IMR-90 (cell line): ENCODE data around the gene RFX1. TPM values are rescaled to one million over a fixed set of nuclear protein-coding genes. Genes with fewer than 3 reads are reported as not detected.

Source experiments
- ATAC-seq: fragments of 200-7000 bp; cut with Tn5 transposase; 2 replicates; pipeline ENCODE4 v1.9.1; 2020; ENCODE audit warnings: low read depth, mild to moderate bottlenecking, moderate library complexity
- BruUV-seq: library from RNA; stranded (reverse); fragments of 400-500 nt; replicated peaks from 2 replicates; lab custom pipeline; 2021; lab: Mats Ljungman, UMichigan
- CTCF ChIA-PET: fragments of 300-600 bp; formaldehyde crosslinking; extraction: SDS; loops from one replicate; lab custom pipeline; 2021; ENCODE audit warnings: antibody characterized with exemption; lab: Yijun Ruan, JAX
- POLR2A ChIA-PET: fragments of 300-600 bp; sonication (Branson Sonifier 250); formaldehyde crosslinking; loops from one replicate; lab custom pipeline; 2022; ENCODE audit warnings: antibody characterized with exemption; ENCODE audit not compliant: unreplicated experiment; lab: Charles Lee
- DNase-seq: peaks from one replicate; pipeline ENCODE4 v3.0.0; 2013
- H2AFZ ChIP-seq: replicated peaks from 2 replicates; pipeline ENCODE3; 2013; ENCODE audit warnings: low read length, mild to moderate bottlenecking; ENCODE audit not compliant: poor library complexity
- H2AK5ac ChIP-seq: 2 replicates; pipeline ENCODE4 v1.6.1; 2013; ENCODE audit warnings: low read depth, low read length, inconsistent platforms
- H2AK9ac ChIP-seq: replicated peaks from 2 replicates; pipeline ENCODE3; 2013; ENCODE audit warnings: mild to moderate bottlenecking, low read depth, low read length, moderate library complexity; ENCODE audit not compliant: poor library complexity
- H2BK120ac ChIP-seq: 2 replicates; pipeline ENCODE4 v1.6.1; 2013; ENCODE audit warnings: low read depth, low read length, inconsistent platforms
- H2BK15ac ChIP-seq: 3 replicates; pipeline ENCODE4 v1.6.1; 2013; ENCODE audit warnings: low read depth, low read length, inconsistent platforms
- H2BK20ac ChIP-seq: 2 replicates; pipeline ENCODE4 v1.6.1; 2013; ENCODE audit warnings: low read depth, mild to moderate bottlenecking, inconsistent platforms, low read length, moderate library complexity
- H2BK5ac ChIP-seq: 2 replicates; pipeline ENCODE4 v1.6.1; 2013; ENCODE audit warnings: mild to moderate bottlenecking, low read depth, low read length, inconsistent platforms; ENCODE audit not compliant: poor library complexity, severe bottlenecking
- H3K14ac ChIP-seq: replicated peaks from 2 replicates; pipeline ENCODE4 v1.6.1; 2013; ENCODE audit warnings: low read depth, low read length, inconsistent platforms
- H3K18ac ChIP-seq: 2 replicates; pipeline ENCODE4 v1.6.1; 2013; ENCODE audit warnings: low read depth, low read length, control low read depth
- H3K23ac ChIP-seq: 2 replicates; pipeline ENCODE4 v1.6.1; 2013; ENCODE audit warnings: low read depth, low read length, inconsistent platforms
- H3K27ac ChIP-seq: 2 replicates; pipeline ENCODE4 v1.5.1; 2013; ENCODE audit warnings: mild to moderate bottlenecking, control low read depth, low read length; ENCODE audit not compliant: insufficient read depth
- H3K27me3 ChIP-seq: 2 replicates; pipeline ENCODE4 v1.6.1; 2013; ENCODE audit warnings: low read length; ENCODE audit not compliant: control insufficient read depth, insufficient read depth
- H3K36me3 ChIP-seq: 2 replicates; pipeline ENCODE4 v1.6.1; 2013; ENCODE audit warnings: low read length, mixed read lengths; ENCODE audit not compliant: control insufficient read depth, insufficient read depth
- H3K4ac ChIP-seq: 2 replicates; pipeline ENCODE4 v1.6.1; 2013; ENCODE audit warnings: low read depth, low read length, inconsistent platforms
- H3K4me1 ChIP-seq: 2 replicates; pipeline ENCODE4 v1.6.1; 2013; ENCODE audit warnings: low read length, mixed read lengths; ENCODE audit not compliant: control insufficient read depth, insufficient read depth
- H3K4me2 ChIP-seq: 2 replicates; pipeline ENCODE4 v1.6.1; 2013; ENCODE audit warnings: low read depth, mild to moderate bottlenecking, control low read depth, low read length, moderate library complexity
- H3K4me3 ChIP-seq: 2 replicates; pipeline ENCODE4 v1.5.1; 2013; ENCODE audit warnings: low read depth, mild to moderate bottlenecking, control low read depth, low read length, moderate library complexity; ENCODE audit not compliant: insufficient read depth
- H3K56ac ChIP-seq: 2 replicates; pipeline ENCODE4 v1.6.1; 2013; ENCODE audit warnings: low read length, inconsistent platforms; ENCODE audit not compliant: insufficient read depth; ENCODE audit errors: extremely low read depth
- H3K79me1 ChIP-seq, 2 experiments: 2 replicates each; pipeline ENCODE4 v1.6.1; 2013; ENCODE audit warnings: low read length in 2 of 2, inconsistent platforms in 1 of 2, low read depth in 1 of 2
- H3K9ac ChIP-seq: 2 replicates; pipeline ENCODE4 v1.6.1; 2013; ENCODE audit warnings: low read depth, low read length, control low read depth
- H3K9me1 ChIP-seq: 2 replicates; pipeline ENCODE4 v1.6.1; 2013; ENCODE audit warnings: low read length, inconsistent platforms; ENCODE audit not compliant: insufficient read depth
- H3K9me3 ChIP-seq: 2 replicates; pipeline ENCODE4 v1.6.1; 2013; ENCODE audit warnings: low read length; ENCODE audit not compliant: control insufficient read depth, insufficient read depth
- H4K20me1 ChIP-seq: 2 replicates; pipeline ENCODE4 v1.6.1; 2013; ENCODE audit warnings: low read length, inconsistent platforms; ENCODE audit not compliant: insufficient read depth
- H4K5ac ChIP-seq: 2 replicates; pipeline ENCODE4 v1.6.1; 2013; ENCODE audit warnings: mild to moderate bottlenecking, low read depth, low read length, control low read depth
- H4K8ac ChIP-seq, 2 experiments: 2 replicates each; pipeline ENCODE4 v1.6.1; 2013; ENCODE audit warnings: low read depth in 2 of 2, low read length in 2 of 2, control low read depth in 1 of 2, inconsistent platforms in 1 of 2
- H4K91ac ChIP-seq: 2 replicates; pipeline ENCODE4 v1.6.1; 2013; ENCODE audit warnings: low read depth, low read length, inconsistent platforms; ENCODE audit not compliant: insufficient read depth
- MAFK ChIP-seq: IDR thresholded peaks from 2 replicates; pipeline ENCODE4 v1.6.1; 2012; ENCODE audit warnings: low read depth, low read length, improper control_type of control experiment
- MAZ ChIP-seq: IDR thresholded peaks from 2 replicates; pipeline ENCODE4 v1.6.1; 2012; ENCODE audit warnings: low read depth, mild to moderate bottlenecking, low read length, improper control_type of control experiment, moderate library complexity, borderline replicate concordance
- NFE2L2 ChIP-seq: fragments of 150-350 bp; IDR thresholded peaks from 2 replicates; pipeline ENCODE4 v1.6.1; 2016; ENCODE audit warnings: low read depth, mild to moderate bottlenecking, low read length
- RAD21 ChIP-seq: IDR thresholded peaks from 2 replicates; pipeline ENCODE4 v1.6.1; 2012; ENCODE audit warnings: low read length, improper control_type of control experiment
- RFX5 ChIP-seq: IDR thresholded peaks from 2 replicates; pipeline ENCODE4 v1.8.0; 2012; ENCODE audit warnings: low read depth, mild to moderate bottlenecking, low read length, moderate library complexity
- WGBS, 2 experiments: methylation state at CpG; one replicate each; pipeline versions ENCODE4 v1.1.5 to v1.1.7; 2013; ENCODE audit warnings: missing lambda C conversion rate in 2 of 2; ENCODE audit not compliant: insufficient read length in 1 of 2; ENCODE audit errors: extremely low coverage in 2 of 2; 5-methylcytosine and 5-hydroxymethylcytosine counted together
- dilution Hi-C: fragments of 300-500 bp; cut with HindIII; formaldehyde crosslinking; loops from one replicate; pipeline ENCODE4 v1.14.3; 2018; ENCODE audit warnings: low sequenced_read_pairs; ENCODE audit not compliant: unreplicated experiment
- in situ Hi-C: fragments of 300-500 bp; cut with MboI; formaldehyde crosslinking; loops from 3 replicates; pipeline ENCODE4 v1.14.3; 2019; ENCODE audit warnings: low sequenced_read_pairs, inconsistent platforms, mixed read lengths
- intact Hi-C: fragments of 100-400 bp; cut with micrococcal nuclease; formaldehyde crosslinking; loops from 2 replicates; pipeline ENCODE4 v1.10.0; 2022
- polyA plus RNA-seq, 3 experiments: library from polyadenylated mRNA; depleted of rRNA; stranded (reverse); fragments of >200 nt; gene quantifications; 2 replicates each; pipeline ENCODE4 v1.2.3, GENCODE V29; 2012; ENCODE audit warnings: low replicate concordance in 1 of 3
- total RNA-seq: library from RNA; depleted of rRNA; stranded (reverse); fragments of >200 nt; gene quantifications from 2 replicates; pipeline ENCODE4 v1.2.3, GENCODE V29; 2012

The RFX1 gene
- total and polyA plus RNA-seq, 2 of the 4 experiments (the other 2 are of a cell fraction), result 0.36 to 3.1 TPM

GRCh38 chr19:13997631-13997962 lies 8.5 kb downstream of the RFX1 start:
- H3K56ac ChIP-seq, result no peak overlapping the region

More at GRCh38 chr19:13997631-13997962, 8.5 kb downstream of the RFX1 start:
- H4K20me1 ChIP-seq, result peaks cover 5% of the 10 kb centered on the region; the same call in 1 of the 2 replicates
- ATAC-seq (no peak), DNase-seq (no peak)
- no peak overlapping the region for H2AFZ ChIP-seq
- POLR2A ChIA-PET, result no interaction called here
- no peaks in the 10 kb centered on the region for H3K27me3 ChIP-seq
- no peaks in the 10 kb centered on the region for H3K4me1 ChIP-seq
- TF ChIP-seq MAZ, result no peak
- no peak for TF ChIP-seq RAD21
- no peak for TF ChIP-seq MAFK
- TF ChIP-seq NFE2L2, result no peak
- TF ChIP-seq RFX5, result no peak
- H3K4ac ChIP-seq, result no peak overlapping the region
- no peak overlapping the region for H3K27ac ChIP-seq
- H3K23ac ChIP-seq, result no peak overlapping the region
- no peak overlapping the region for H4K8ac ChIP-seq
- no peak overlapping the region for H2AK5ac ChIP-seq
- dilution Hi-C loops, result no loop called here
- intact Hi-C loops, result no loop called here
- in situ Hi-C loops, result no loop called here
- no peak overlapping the region for H3K14ac ChIP-seq
- H2AK9ac ChIP-seq, result no peak overlapping the region
- H3K4me3 ChIP-seq, result no peak overlapping the region
- BruUV-seq, result no TSS peak
- H3K36me3 ChIP-seq, result peaks cover 8% of the 10 kb centered on the region
- H3K9me1 ChIP-seq, result 0 out of 2 replicates have a peak, but pooled peaks cover under 1% of the 10 kb centered on the region
- H3K18ac ChIP-seq, result no peak overlapping the region
- H2BK20ac ChIP-seq, result no peak overlapping the region
- no peak overlapping the region for H4K5ac ChIP-seq
- no peak overlapping the region for H4K91ac ChIP-seq
- no peak overlapping the region for H3K9ac ChIP-seq
- peaks cover 10% of the 10 kb centered on the region for H3K9me3 ChIP-seq
- no peak overlapping the region for H2BK15ac ChIP-seq
- H3K79me1 ChIP-seq, result peaks cover 19 to 54% of the 10 kb centered on the region in 2 experiments
- no CpG with 5 or more reads among the region's 6 CpGs for WGBS, 2 experiments
- H3K4me2 ChIP-seq, result no peak overlapping the region
- H2BK5ac ChIP-seq, result no peak overlapping the region
- CTCF ChIA-PET, result no interaction called here
- no peak overlapping the region for H2BK120ac ChIP-seq
